Smooth muscle cell (in vitro differentiated cells): Measurements from ENCODE around the gene ASCC3. TPM values are rescaled to one million over a fixed set of nuclear protein-coding genes. Genes with fewer than 3 reads are reported as not detected.

Experiments
- DNase-seq: peaks from one replicate; lab custom pipeline; 2025; ENCODE audit not compliant: unreplicated experiment; lab: John Stamatoyannopoulos, UW
- H2AFZ ChIP-seq: fragments of 200-600 bp; sonication (generic); 2 replicates; pipeline ENCODE4 v1.6.0; 2016; ENCODE audit warnings: antibody characterized with exemption, low read depth, mild to moderate bottlenecking
- H3F3A ChIP-seq: fragments of 200-600 bp; sonication (generic); 2 replicates; pipeline ENCODE4 v1.6.0; 2017; ENCODE audit warnings: antibody characterized with exemption, low read depth
- H3K27ac ChIP-seq: fragments of 200-600 bp; sonication (generic); 2 replicates; pipeline ENCODE4 v1.5.1; 2016; ENCODE audit warnings: low read depth, mild to moderate bottlenecking
- H3K27me3 ChIP-seq: fragments of 200-600 bp; sonication (generic); 2 replicates; pipeline ENCODE4 v1.6.1; 2016; ENCODE audit warnings: low read depth, mild to moderate bottlenecking
- H3K36me3 ChIP-seq: fragments of 200-600 bp; sonication (generic); 2 replicates; pipeline ENCODE4 v1.5.1; 2016; ENCODE audit warnings: low read depth
- H3K4me1 ChIP-seq: fragments of 200-600 bp; sonication (generic); 2 replicates; pipeline ENCODE4 v1.5.1; 2016; ENCODE audit warnings: low read depth
- H3K4me2 ChIP-seq: fragments of 200-600 bp; sonication (generic); 2 replicates; pipeline ENCODE4 v1.6.0; 2016; ENCODE audit warnings: mild to moderate bottlenecking
- H3K4me3 ChIP-seq: fragments of 200-600 bp; sonication (generic); 2 replicates; pipeline ENCODE4 v1.5.1; 2016; ENCODE audit warnings: mild to moderate bottlenecking
- H3K79me2 ChIP-seq: fragments of 200-600 bp; sonication (generic); 2 replicates; pipeline ENCODE4 v1.6.0; 2016; ENCODE audit warnings: low read depth, mild to moderate bottlenecking
- H3K9ac ChIP-seq: fragments of 200-600 bp; sonication (generic); 2 replicates; pipeline ENCODE4 v1.6.0; 2016; ENCODE audit warnings: low read depth
- H3K9me3 ChIP-seq: fragments of 200-600 bp; sonication (generic); replicated peaks from 2 replicates; pipeline ENCODE4 v1.5.1; 2016; ENCODE audit warnings: low read depth
- H4K20me1 ChIP-seq: fragments of 200-600 bp; sonication (generic); 2 replicates; pipeline ENCODE4 v1.6.0; 2016; ENCODE audit warnings: low read depth
- WGBS: methylation state at CpG from one replicate; pipeline ENCODE4 v1.1.7; 2016; ENCODE audit warnings: low lambda C conversion rate; 5-methylcytosine and 5-hydroxymethylcytosine counted together
- polyA plus RNA-seq: library from polyadenylated mRNA; unstranded; fragments of >200 nt; fragmentation: Nextera tagmentation; extraction: Ambion mirVana; gene quantifications from 2 replicates; pipeline ENCODE4 v1.2.1, GENCODE V29; 2016
- total RNA-seq: library from RNA; depleted of rRNA; stranded (reverse); fragments of >200 nt; gene quantifications from 2 replicates; pipeline ENCODE4 v1.2.3, GENCODE V29; 2014
- TF ChIP-seq, protein P1 (sequence below): fragments of 200-600 bp; sonication (generic); IDR thresholded peaks from 2 replicates; pipeline ENCODE4 v1.5.1; 2017; ENCODE audit warnings: borderline replicate concordance, mild to moderate bottlenecking, antibody characterized with exemption; ENCODE audit not compliant: insufficient read depth, poor library complexity, severe bottlenecking

The ASCC3 gene
- total and polyA plus RNA-seq, 2 experiments from 2014 or later, result 59.0 to 116 TPM

DNA sequence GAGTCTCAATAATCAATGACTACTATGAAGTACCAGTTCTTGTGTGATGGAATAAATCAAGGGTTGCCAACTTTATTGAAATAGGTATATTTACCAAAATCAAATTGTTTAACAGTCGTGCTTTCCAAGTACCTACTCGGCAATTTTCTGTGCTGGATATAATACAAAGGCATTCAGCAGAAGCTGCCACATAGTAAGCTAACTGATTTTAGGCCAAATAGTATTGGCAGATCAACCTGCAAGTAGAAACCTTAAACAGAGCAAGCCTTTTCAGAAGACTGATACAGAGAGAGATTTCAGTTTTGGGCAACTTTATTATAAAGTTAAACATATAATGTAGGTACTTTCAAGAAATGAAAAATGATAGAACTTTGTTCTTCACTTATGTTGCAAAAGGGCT lies 174.6 kb downstream of the ASCC3 start:
- Histone ChIP-seq H3K4me3 (no peak overlapping the region), H3K4me2 (no peak overlapping the region), H3K9me3 (no peaks in the 10 kb centered on the region), H3K36me3 (peaks cover 4% of the 10 kb centered on the region), H2AFZ (no peak overlapping the region), H3K27ac (no peak overlapping the region), H3K79me2 (no peaks in the 10 kb centered on the region), H3K9ac (no peak overlapping the region), H3K27me3 (no peaks in the 10 kb centered on the region), H3F3A (no peaks in the 10 kb centered on the region), H4K20me1 (peaks cover 20% of the 10 kb centered on the region), H3K4me1 (no peaks in the 10 kb centered on the region)
- TF ChIP-seq, protein P1, sequence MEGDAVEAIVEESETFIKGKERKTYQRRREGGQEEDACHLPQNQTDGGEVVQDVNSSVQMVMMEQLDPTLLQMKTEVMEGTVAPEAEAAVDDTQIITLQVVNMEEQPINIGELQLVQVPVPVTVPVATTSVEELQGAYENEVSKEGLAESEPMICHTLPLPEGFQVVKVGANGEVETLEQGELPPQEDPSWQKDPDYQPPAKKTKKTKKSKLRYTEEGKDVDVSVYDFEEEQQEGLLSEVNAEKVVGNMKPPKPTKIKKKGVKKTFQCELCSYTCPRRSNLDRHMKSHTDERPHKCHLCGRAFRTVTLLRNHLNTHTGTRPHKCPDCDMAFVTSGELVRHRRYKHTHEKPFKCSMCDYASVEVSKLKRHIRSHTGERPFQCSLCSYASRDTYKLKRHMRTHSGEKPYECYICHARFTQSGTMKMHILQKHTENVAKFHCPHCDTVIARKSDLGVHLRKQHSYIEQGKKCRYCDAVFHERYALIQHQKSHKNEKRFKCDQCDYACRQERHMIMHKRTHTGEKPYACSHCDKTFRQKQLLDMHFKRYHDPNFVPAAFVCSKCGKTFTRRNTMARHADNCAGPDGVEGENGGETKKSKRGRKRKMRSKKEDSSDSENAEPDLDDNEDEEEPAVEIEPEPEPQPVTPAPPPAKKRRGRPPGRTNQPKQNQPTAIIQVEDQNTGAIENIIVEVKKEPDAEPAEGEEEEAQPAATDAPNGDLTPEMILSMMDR, result no peak
- 97% methylated on average over 2 of the region's 2 CpGs for WGBS
- DNase-seq, result no peak

DNA sequence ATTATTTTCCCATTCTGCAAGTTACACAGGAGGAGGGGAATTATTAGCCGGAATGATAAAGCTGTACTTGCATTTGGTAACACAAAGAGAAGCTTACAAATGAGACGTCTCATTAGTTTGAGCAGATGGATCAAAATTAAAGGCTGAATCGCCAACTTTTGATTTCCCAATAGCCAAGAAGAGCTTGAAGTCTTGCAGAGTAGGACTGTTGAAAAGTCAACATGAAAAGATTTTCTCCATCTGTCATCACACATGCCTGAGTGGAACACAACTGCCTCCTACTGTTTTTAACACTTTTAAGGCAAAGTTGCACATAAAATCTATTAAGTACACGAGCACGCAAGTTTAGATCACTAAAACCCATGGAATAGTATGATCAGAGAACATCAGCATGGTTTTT lies 176.2 kb downstream of the ASCC3 start:
- no peak overlapping the region for H3K27ac ChIP-seq
- peaks cover 8% of the 10 kb centered on the region for H3K36me3 ChIP-seq
- H3F3A ChIP-seq, result no peaks in the 10 kb centered on the region
- no peak overlapping the region for H2AFZ ChIP-seq
- WGBS, result 92% methylated on average over 5 of the region's 5 CpGs
- peaks cover 20% of the 10 kb centered on the region for H4K20me1 ChIP-seq
- H3K9ac ChIP-seq, result no peak overlapping the region
- no peaks in the 10 kb centered on the region for H3K27me3 ChIP-seq
- H3K4me1 ChIP-seq, result no peaks in the 10 kb centered on the region
- no peaks in the 10 kb centered on the region for H3K79me2 ChIP-seq
- no peaks in the 10 kb centered on the region for H3K9me3 ChIP-seq
- no peak overlapping the region for H3K4me2 ChIP-seq
- H3K4me3 ChIP-seq, result no peak overlapping the region
- TF ChIP-seq, protein P1, result no peak
- no peak for DNase-seq

GRCh38 chr6:100701728-100702127 lies 179.4 kb downstream of the ASCC3 start:
- Histone ChIP-seq H3K4me1 (no peaks in the 10 kb centered on the region), H3K27me3 (no peaks in the 10 kb centered on the region), H2AFZ (no peak overlapping the region), H3K4me2 (no peak overlapping the region), H3K79me2 (no peaks in the 10 kb centered on the region), H3K36me3 (peaks cover 8% of the 10 kb centered on the region), H4K20me1 (peaks cover 3% of the 10 kb centered on the region), H3K4me3 (no peak overlapping the region), H3F3A (no peaks in the 10 kb centered on the region), H3K9ac (no peak overlapping the region), H3K9me3 (no peaks in the 10 kb centered on the region), H3K27ac (no peak overlapping the region)
- WGBS, result 100% methylated on average over 2 of the region's 2 CpGs
- DNase-seq, result no peak
- TF ChIP-seq, protein P1, result no peak

DNA sequence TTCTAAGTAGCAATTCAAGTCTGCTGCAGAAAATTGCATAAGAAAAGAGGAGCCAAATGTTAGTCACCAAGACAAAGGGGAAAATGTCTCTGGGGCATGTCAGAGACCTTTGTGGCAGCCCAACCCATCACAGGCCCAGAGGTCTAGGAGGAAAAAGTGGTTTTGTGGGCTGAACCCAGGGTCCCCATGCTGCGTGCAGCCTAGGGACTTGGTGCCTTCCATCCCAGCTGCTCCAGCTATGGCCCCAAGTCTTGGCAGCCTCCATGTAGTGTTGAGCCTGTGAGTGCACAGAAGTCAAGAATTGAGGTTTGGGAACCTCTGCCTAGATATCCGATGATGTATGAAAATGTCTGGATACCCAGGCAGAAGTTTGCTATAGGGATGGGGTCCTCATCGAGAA lies 181.1 kb downstream of the ASCC3 start:
- TF ChIP-seq, protein P1, result no peak
- DNase-seq, result no peak
- Histone ChIP-seq H3F3A (no peaks in the 10 kb centered on the region), H3K9me3 (no peaks in the 10 kb centered on the region), H3K4me1 (no peaks in the 10 kb centered on the region), H3K4me3 (no peak overlapping the region), H2AFZ (no peak overlapping the region), H3K36me3 (peaks cover 8% of the 10 kb centered on the region), H4K20me1 (peaks cover 16% of the 10 kb centered on the region), H3K27me3 (no peaks in the 10 kb centered on the region), H3K79me2 (no peaks in the 10 kb centered on the region), H3K27ac (no peak overlapping the region), H3K4me2 (no peak overlapping the region), H3K9ac (no peak overlapping the region)
- 98% methylated on average over 3 of the region's 3 CpGs for WGBS
